ENCODE measurements around the gene RAC2. TPM values are rescaled to one million over a fixed set of nuclear protein-coding genes. Genes with fewer than 3 reads are reported as not detected.
A peak's percentile ranks its signal among the peaks of the same experiment; 100 is the strongest.

RAC2 gene
- total RNA-seq, 1 donor from 2014 or later, result 111 TPM

- Histone ChIP-seq H3K36me3 (peaks cover 10% of the 10 kb centered on the region), H3K4me3 (no peak overlapping the region), H3K4me1 (peaks cover 25% of the 10 kb centered on the region), H3K9me3 (no peaks in the 10 kb centered on the region), H3K27ac (peak overlapping the region; percentile 79), H3K27me3 (ENCODE audit: low read depth) (peaks cover 31% of the 10 kb centered on the region)
- intact Hi-C loops (cut with DNase I), result no loop called here
- DNase-seq (peak; percentile 41), ATAC-seq (no peak)
- TF ChIP-seq, protein P1, sequence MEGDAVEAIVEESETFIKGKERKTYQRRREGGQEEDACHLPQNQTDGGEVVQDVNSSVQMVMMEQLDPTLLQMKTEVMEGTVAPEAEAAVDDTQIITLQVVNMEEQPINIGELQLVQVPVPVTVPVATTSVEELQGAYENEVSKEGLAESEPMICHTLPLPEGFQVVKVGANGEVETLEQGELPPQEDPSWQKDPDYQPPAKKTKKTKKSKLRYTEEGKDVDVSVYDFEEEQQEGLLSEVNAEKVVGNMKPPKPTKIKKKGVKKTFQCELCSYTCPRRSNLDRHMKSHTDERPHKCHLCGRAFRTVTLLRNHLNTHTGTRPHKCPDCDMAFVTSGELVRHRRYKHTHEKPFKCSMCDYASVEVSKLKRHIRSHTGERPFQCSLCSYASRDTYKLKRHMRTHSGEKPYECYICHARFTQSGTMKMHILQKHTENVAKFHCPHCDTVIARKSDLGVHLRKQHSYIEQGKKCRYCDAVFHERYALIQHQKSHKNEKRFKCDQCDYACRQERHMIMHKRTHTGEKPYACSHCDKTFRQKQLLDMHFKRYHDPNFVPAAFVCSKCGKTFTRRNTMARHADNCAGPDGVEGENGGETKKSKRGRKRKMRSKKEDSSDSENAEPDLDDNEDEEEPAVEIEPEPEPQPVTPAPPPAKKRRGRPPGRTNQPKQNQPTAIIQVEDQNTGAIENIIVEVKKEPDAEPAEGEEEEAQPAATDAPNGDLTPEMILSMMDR (IDR thresholded peaks at IDR 0.05), result no peak
Observed at GRCh38 chr22:37244922-37245722, 1.1 kb upstream of the RAC2 start.

- intact Hi-C loops (cut with DNase I), result no loop called here
- Histone ChIP-seq H3K4me3 (peak overlapping the region; percentile 63), H3K9me3 (no peaks in the 10 kb centered on the region), H3K27me3 (ENCODE audit: low read depth) (peaks cover 40% of the 10 kb centered on the region), H3K4me1 (peaks cover 25% of the 10 kb centered on the region), H3K36me3 (peaks cover 11% of the 10 kb centered on the region), H3K27ac (peak overlapping the region; percentile 79)
- no peak for DNase-seq
- ATAC-seq, result peak; percentile 3 to 4
- TF ChIP-seq, protein P1 (IDR thresholded peaks at IDR 0.05), result no peak
Observed at GRCh38 chr22:37243402-37244113, 511 bp downstream of the RAC2 start.

DNA sequence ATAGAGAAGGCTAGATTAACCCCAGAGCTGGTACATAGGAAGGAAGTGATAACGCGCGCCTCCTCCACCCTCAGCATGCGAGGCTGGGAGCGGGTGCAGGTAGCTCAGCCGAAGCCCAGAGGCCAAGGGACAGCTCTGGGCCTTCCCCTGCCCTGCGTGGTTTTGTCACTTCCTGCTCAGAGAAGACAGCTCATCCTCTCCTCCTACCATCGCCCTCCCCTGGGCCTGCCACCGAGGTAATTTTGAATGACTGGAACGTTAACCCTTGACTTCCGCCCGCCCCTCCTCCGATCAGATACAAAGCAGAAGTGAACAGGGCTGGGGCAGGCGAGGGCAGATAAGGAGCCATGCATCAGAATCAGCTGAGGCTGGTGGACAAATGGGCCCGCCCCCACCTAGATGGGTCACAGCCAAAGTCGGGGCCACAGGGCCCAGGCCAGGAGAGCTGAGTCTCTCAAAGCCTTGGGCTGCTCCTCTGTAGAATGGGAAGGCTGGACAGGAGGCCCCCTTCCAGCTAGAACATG, 1.6 kb downstream of the RAC2 start:
- TF ChIP-seq, protein P1 (IDR thresholded peaks at IDR 0.05), result no peak
- H3K36me3 ChIP-seq, result peaks cover 11% of the 10 kb centered on the region
- peak; percentile 78 to 83 for ATAC-seq
- intact Hi-C loops (cut with DNase I), result no loop called here
- peaks cover 25% of the 10 kb centered on the region for H3K4me1 ChIP-seq
- H3K27me3 ChIP-seq (ENCODE audit: low read depth), result peaks cover 43% of the 10 kb centered on the region
- peak overlapping the region; percentile 63 for H3K4me3 ChIP-seq
- H3K9me3 ChIP-seq, result no peaks in the 10 kb centered on the region
- peak overlapping the region; percentile 79 for H3K27ac ChIP-seq
- peak; percentile 89 for DNase-seq

DNA sequence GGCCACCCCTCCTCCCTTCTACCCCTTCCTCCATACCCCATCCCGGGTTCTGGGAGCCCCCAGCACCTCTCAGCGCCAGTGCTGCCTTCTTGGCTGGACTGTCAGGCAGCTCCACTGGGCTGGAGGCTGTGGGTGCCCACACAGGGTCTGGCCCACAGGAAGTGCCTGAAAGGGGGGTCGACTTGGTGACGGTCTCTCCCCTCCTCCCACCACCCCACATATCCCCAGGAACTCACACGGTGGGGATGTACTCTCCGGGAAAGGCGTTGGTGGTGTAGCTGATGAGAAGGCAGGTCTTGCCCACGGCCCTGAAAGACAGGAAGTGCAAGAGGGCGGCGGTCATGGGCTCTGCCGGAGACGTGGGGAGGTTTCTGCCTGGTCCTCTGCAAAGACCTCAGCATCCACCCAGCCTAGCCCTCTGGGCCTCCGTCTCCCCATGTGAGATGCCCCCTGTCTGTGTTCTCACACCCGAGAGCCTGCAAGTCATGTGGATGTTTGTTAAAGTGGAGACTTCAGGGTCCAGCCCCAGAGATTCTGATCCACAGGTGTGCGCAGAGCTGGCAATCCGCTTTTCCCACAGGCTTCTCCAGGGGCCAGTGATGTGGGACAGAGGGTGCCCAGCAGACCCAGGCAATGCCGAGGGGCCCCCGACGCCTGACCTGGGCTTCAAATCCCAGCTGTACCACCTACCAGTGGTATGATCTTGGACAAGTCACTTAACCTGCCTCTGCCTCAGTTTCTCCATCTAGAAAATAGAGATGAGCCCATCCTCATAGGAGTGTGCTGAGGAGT, 2.5 kb downstream of the RAC2 start:
- intact Hi-C loops (cut with DNase I), result no loop called here

More for the DNA sequence above, 2.5 kb downstream of the RAC2 start:
- peak overlapping the region; percentile 16 for H3K27ac ChIP-seq
- DNase-seq (peak; percentile 60), ATAC-seq (peak; percentile 2 to 31)
- no peaks in the 10 kb centered on the region for H3K9me3 ChIP-seq
- H3K27me3 ChIP-seq (ENCODE audit: low read depth), result peaks cover 46% of the 10 kb centered on the region
- peak overlapping the region; percentile 63 for H3K4me3 ChIP-seq
- peaks cover 27% of the 10 kb centered on the region for H3K4me1 ChIP-seq
- TF ChIP-seq, protein P1 (IDR thresholded peaks at IDR 0.05), result no peak
- H3K36me3 ChIP-seq, result peaks cover 11% of the 10 kb centered on the region
